ENCODE data around the gene PLEKHB2. TPM values are rescaled to one million over a fixed set of nuclear protein-coding genes. Genes with fewer than 3 reads are reported as not detected.

The PLEKHB2 gene
- total RNA-seq, 1 experiment from 2014 or later = 65.6 TPM

GRCh38 chr2:131153529-131153928 lies 48.4 kb downstream of the PLEKHB2 start (continued):
- TF ChIP-seq NR3C1 (CRISPR knock-in tag; conservative IDR thresholded peaks at IDR 0.05; ENCODE audit: low read depth) = no peak
- TF ChIP-seq ZSCAN18 (CRISPR knock-in tag; IDR thresholded peaks at IDR 0.05) = no peak

- CTCF ChIA-PET = interaction anchor here (0.6 to 3.4 kb wide), 21 partner anchors 11 to 649 kb away, joined by 3 to 27 read pairs (median 5); no protein-coding TSS in a partner anchor
- H3K27me3 Mint-ChIP-seq (ENCODE audit: low read depth) = no peaks in the 10 kb centered on the region; the same call in 1 of the 2 replicates
- peak; percentile 75 for DNase-seq (ENCODE audit: low spot score)
- H3K9me3 Mint-ChIP-seq = no peaks in the 10 kb centered on the region
- TF ChIP-seq ESRRA (CRISPR knock-in tag; IDR thresholded peaks at IDR 0.05; ENCODE audit: borderline replicate concordance) (no peak), CTCF (IDR thresholded peaks at IDR 0.05) (peak; percentile 80), HMGXB4 (CRISPR knock-in tag; IDR thresholded peaks at IDR 0.05) (no peak)
- peak; percentile 92 for ATAC-seq
- POLR2A ChIA-PET = interaction anchor here (0.6 to 1.4 kb wide), 2 partner anchors 20 to 182 kb away, joined by 3 to 5 read pairs; no protein-coding TSS in a partner anchor
- peaks cover 11% of the 10 kb centered on the region for H3K4me1 Mint-ChIP-seq
- no peak overlapping the region for H3K27ac Mint-ChIP-seq
- peaks cover 14% of the 10 kb centered on the region for H3K36me3 Mint-ChIP-seq
- no peak overlapping the region for H3K4me3 Mint-ChIP-seq
Measured at GRCh38 chr2:131154071-131154531, 49.0 kb downstream of the PLEKHB2 start.

- H3K27me3 Mint-ChIP-seq (ENCODE audit: low read depth) = no peaks in the 10 kb centered on the region; the same call in 1 of the 2 replicates
- no peak overlapping the region for H3K27ac Mint-ChIP-seq
- no peak for TF ChIP-seq TEAD4 (CRISPR knock-in tag; IDR thresholded peaks at IDR 0.05)
- TF ChIP-seq OVOL2 (CRISPR knock-in tag; IDR thresholded peaks at IDR 0.05; ENCODE audit: borderline replicate concordance) = no peak
- no peak for TF ChIP-seq NFATC4 (CRISPR knock-in tag; IDR thresholded peaks at IDR 0.05)
- no peak for ATAC-seq
- H3K4me1 Mint-ChIP-seq = peaks cover 11% of the 10 kb centered on the region
- H3K36me3 Mint-ChIP-seq = peaks cover 8% of the 10 kb centered on the region
- no peak for DNase-seq (ENCODE audit: low spot score)
- ChIA-PET POLR2A (interaction anchor here (0.6 kb wide), 1 partner anchor 21 kb away, joined by 5 read pairs; no protein-coding TSS in a partner anchor), CTCF (interaction anchor here (0.6 to 3.4 kb wide), 18 partner anchors 11 to 648 kb away, joined by 3 to 27 read pairs (median 5); no protein-coding TSS in a partner anchor)
- H3K9me3 Mint-ChIP-seq = no peaks in the 10 kb centered on the region
- H3K4me3 Mint-ChIP-seq = no peak overlapping the region
Measured at GRCh38 chr2:131154647-131155046, 49.5 kb downstream of the PLEKHB2 start.

GRCh38 chr2:131155208-131155855 lies 50.2 kb downstream of the PLEKHB2 start:
- ATAC-seq = no peak
- DNase-seq (ENCODE audit: low spot score) = no peak
- H3K27ac Mint-ChIP-seq = no peak overlapping the region
- peaks cover 4% of the 10 kb centered on the region; the same call in 1 of the 2 replicates for H3K36me3 Mint-ChIP-seq
- no peaks in the 10 kb centered on the region for H3K9me3 Mint-ChIP-seq
- no peaks in the 10 kb centered on the region; the same call in 1 of the 2 replicates for H3K27me3 Mint-ChIP-seq (ENCODE audit: low read depth)
- H3K4me1 Mint-ChIP-seq = peaks cover 11% of the 10 kb centered on the region
- H3K4me3 Mint-ChIP-seq = no peak overlapping the region
- ChIA-PET POLR2A (no interaction called here), CTCF (interaction anchor here (0.6 to 3.2 kb wide), 4 partner anchors 239 to 518 kb away, joined by 3 to 27 read pairs (median 4); no protein-coding TSS in a partner anchor)
- TF ChIP-seq ELF4 (CRISPR knock-in tag; IDR thresholded peaks at IDR 0.05; ENCODE audit: low read depth) (no peak), NR3C1 (CRISPR knock-in tag; conservative IDR thresholded peaks at IDR 0.05; ENCODE audit: low read depth) (no peak), ZNF232 (CRISPR knock-in tag; IDR thresholded peaks at IDR 0.05) (no peak), ZNF671 (CRISPR knock-in tag; IDR thresholded peaks at IDR 0.05) (no peak), NFATC4 (CRISPR knock-in tag; IDR thresholded peaks at IDR 0.05) (no peak), ZNF263 (CRISPR knock-in tag; IDR thresholded peaks at IDR 0.05; ENCODE audit: low read depth) (no peak), ZNF416 (CRISPR knock-in tag; IDR thresholded peaks at IDR 0.05) (no peak), ZNF532 (CRISPR knock-in tag; IDR thresholded peaks at IDR 0.05; ENCODE audit: borderline replicate concordance) (no peak), ATF3 (CRISPR knock-in tag; conservative IDR thresholded peaks at IDR 0.05) (no peak), NR1H2 (CRISPR knock-in tag; IDR thresholded peaks at IDR 0.05) (no peak), TCF7 (CRISPR knock-in tag; IDR thresholded peaks at IDR 0.05; ENCODE audit: low read depth) (no peak), MAX (CRISPR knock-in tag; IDR thresholded peaks at IDR 0.05) (no peak), ZNF219 (CRISPR knock-in tag; IDR thresholded peaks at IDR 0.05; ENCODE audit: borderline replicate concordance) (no peak)
